SK-N-SH treated with all-trans-retinoic acid at 6 μM for 48 hours (cell line): Measurements from ENCODE around the gene DBP.

Source experiments
- ARNTL ChIP-seq: fragments of 450-650 bp; formaldehyde crosslinking; IDR thresholded peaks from 2 replicates; pipeline ENCODE4 v1.5.0; 2020; ENCODE audit warnings: low read depth, mild to moderate bottlenecking, moderate library complexity, borderline replicate concordance
- BACH2 ChIP-seq: fragments of 250-450 bp; sonication (Bioruptor Pico); IDR thresholded peaks from 2 replicates; pipeline ENCODE4 v1.9.0; 2021; ENCODE audit warnings: mild to moderate bottlenecking, borderline replicate concordance
- CSDC2 ChIP-seq: fragments of 250-450 bp; sonication (Bioruptor Pico); IDR thresholded peaks from 2 replicates; pipeline ENCODE4 v1.5.0; 2020; ENCODE audit warnings: mild to moderate bottlenecking, moderate library complexity
- ESRRG ChIP-seq: fragments of 250-450 bp; sonication (Bioruptor Pico); IDR thresholded peaks from 2 replicates; pipeline ENCODE4 v1.6.1; 2021; ENCODE audit warnings: mild to moderate bottlenecking
- GLIS3 ChIP-seq: fragments of 250-450 bp; sonication (Bioruptor Pico); IDR thresholded peaks from 2 replicates; pipeline ENCODE4 v1.5.0; 2020; ENCODE audit warnings: mild to moderate bottlenecking, moderate library complexity
- OSR1 ChIP-seq: fragments of 250-450 bp; sonication (Bioruptor Pico); IDR thresholded peaks from 2 replicates; pipeline ENCODE4 v1.8.0; 2022; ENCODE audit warnings: moderate library complexity, mild to moderate bottlenecking, inconsistent platforms
- PPARA ChIP-seq: fragments of 250-450 bp; sonication (Bioruptor Pico); IDR thresholded peaks from 2 replicates; pipeline ENCODE4 v1.5.0; 2020; ENCODE audit warnings: mild to moderate bottlenecking, borderline replicate concordance
- SNAI2 ChIP-seq: fragments of 250-450 bp; sonication (Bioruptor Pico); IDR thresholded peaks from 2 replicates; pipeline ENCODE4 v1.5.0; 2020; ENCODE audit warnings: mild to moderate bottlenecking, moderate library complexity
- TCF4 ChIP-seq: fragments of 250-450 bp; sonication (Bioruptor Pico); IDR thresholded peaks from 2 replicates; pipeline ENCODE4 v1.8.0; 2021; ENCODE audit warnings: mild to moderate bottlenecking, moderate library complexity, borderline replicate concordance
- ZC3H10 ChIP-seq: fragments of 250-450 bp; sonication (Bioruptor Pico); IDR thresholded peaks from 2 replicates; pipeline ENCODE4 v1.5.1; 2021; ENCODE audit warnings: mild to moderate bottlenecking, moderate library complexity
- ZFP3 ChIP-seq: fragments of 250-450 bp; sonication (Bioruptor Pico); IDR thresholded peaks from 2 replicates; pipeline ENCODE4 v1.5.0; 2020; ENCODE audit warnings: mild to moderate bottlenecking, moderate library complexity
- ZFP30 ChIP-seq: fragments of 450-650 bp; formaldehyde crosslinking; IDR thresholded peaks from 2 replicates; pipeline ENCODE4 v1.5.0; 2022; ENCODE audit warnings: mild to moderate bottlenecking, moderate library complexity
- TF ChIP-seq, protein P1 (sequence below): fragments of 250-450 bp; sonication (Bioruptor Pico); IDR thresholded peaks from 2 replicates; pipeline ENCODE4 v1.8.0; 2020; ENCODE audit warnings: mild to moderate bottlenecking, moderate library complexity, borderline replicate concordance
- TF ChIP-seq, protein P2 (sequence below): fragments of 250-450 bp; sonication (Bioruptor Pico); IDR thresholded peaks from 2 replicates; pipeline ENCODE4 v1.8.0; 2021; ENCODE audit warnings: low read depth, mild to moderate bottlenecking, moderate library complexity, borderline replicate concordance

DNA sequence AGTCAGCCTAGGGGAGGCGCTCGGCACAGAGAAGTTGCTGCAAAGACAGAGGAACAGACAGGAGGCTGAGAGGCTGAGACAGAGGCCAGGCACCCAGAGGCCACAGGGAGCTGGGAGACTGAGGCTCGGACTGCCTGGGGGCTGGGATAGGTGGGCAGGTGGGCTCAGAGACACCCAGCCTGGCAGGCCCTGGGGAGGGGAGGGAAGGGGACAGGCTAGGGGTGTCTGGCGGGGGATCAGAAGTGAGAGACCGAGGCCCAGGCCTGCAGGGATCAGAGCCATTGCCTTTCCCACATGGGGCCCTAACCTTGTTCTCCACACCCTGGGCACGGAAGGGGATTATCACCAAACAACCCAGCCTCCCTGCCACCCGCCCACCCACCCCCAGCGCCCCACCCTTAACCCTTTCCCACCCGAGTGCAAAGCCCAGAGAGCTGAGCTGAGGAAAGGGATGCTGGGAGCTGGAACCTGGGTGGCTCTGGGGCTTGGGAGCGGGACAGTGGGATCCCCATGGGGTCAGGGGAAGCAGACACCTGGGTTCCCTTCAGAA lies 34.3 kb upstream of the DBP start:
- no peak for TF ChIP-seq OSR1 (CRISPR knock-in tag)
- no peak for TF ChIP-seq GLIS3 (CRISPR knock-in tag)
- TF ChIP-seq TCF4 (CRISPR knock-in tag), result no peak
- no peak for TF ChIP-seq ZC3H10 (CRISPR knock-in tag)
- no peak for TF ChIP-seq SNAI2 (CRISPR knock-in tag)
- TF ChIP-seq ZFP3, result no peak
- no peak for TF ChIP-seq BACH2 (CRISPR knock-in tag)
- TF ChIP-seq CSDC2 (CRISPR knock-in tag), result no peak
- TF ChIP-seq, protein P1, sequence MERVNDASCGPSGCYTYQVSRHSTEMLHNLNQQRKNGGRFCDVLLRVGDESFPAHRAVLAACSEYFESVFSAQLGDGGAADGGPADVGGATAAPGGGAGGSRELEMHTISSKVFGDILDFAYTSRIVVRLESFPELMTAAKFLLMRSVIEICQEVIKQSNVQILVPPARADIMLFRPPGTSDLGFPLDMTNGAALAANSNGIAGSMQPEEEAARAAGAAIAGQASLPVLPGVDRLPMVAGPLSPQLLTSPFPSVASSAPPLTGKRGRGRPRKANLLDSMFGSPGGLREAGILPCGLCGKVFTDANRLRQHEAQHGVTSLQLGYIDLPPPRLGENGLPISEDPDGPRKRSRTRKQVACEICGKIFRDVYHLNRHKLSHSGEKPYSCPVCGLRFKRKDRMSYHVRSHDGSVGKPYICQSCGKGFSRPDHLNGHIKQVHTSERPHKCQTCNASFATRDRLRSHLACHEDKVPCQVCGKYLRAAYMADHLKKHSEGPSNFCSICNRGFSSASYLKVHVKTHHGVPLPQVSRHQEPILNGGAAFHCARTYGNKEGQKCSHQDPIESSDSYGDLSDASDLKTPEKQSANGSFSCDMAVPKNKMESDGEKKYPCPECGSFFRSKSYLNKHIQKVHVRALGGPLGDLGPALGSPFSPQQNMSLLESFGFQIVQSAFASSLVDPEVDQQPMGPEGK (CRISPR knock-in tag), result no peak
- TF ChIP-seq, protein P2, sequence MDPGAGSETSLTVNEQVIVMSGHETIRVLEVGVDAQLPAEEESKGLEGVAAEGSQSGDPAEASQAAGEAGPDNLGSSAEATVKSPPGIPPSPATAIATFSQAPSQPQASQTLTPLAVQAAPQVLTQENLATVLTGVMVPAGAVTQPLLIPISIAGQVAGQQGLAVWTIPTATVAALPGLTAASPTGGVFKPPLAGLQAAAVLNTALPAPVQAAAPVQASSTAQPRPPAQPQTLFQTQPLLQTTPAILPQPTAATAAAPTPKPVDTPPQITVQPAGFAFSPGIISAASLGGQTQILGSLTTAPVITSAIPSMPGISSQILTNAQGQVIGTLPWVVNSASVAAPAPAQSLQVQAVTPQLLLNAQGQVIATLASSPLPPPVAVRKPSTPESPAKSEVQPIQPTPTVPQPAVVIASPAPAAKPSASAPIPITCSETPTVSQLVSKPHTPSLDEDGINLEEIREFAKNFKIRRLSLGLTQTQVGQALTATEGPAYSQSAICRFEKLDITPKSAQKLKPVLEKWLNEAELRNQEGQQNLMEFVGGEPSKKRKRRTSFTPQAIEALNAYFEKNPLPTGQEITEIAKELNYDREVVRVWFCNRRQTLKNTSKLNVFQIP (CRISPR knock-in tag), result no peak
- TF ChIP-seq PPARA, result no peak
- no peak for TF ChIP-seq ESRRG (CRISPR knock-in tag)
- TF ChIP-seq ZFP30, result no peak
- no peak for TF ChIP-seq ARNTL (CRISPR knock-in tag)
